Activated T-cell treated with anti-CD3 and anti-CD28 coated beads for 1 hour (primary cell): ENCODE measurements around the gene ERV3-1.
"Not testable (repeated sequence)": the region's sequence is repeated elsewhere in the genome, so short reads cannot be mapped to it uniquely, and the experiment has no call there.

ENCODE experiments used
- DNase-seq: peaks from one replicate; pipeline ENCODE4 v3.0.0-alpha.2; 2020; ENCODE audit warnings: low read depth

Gene ERV3-1, protein sequence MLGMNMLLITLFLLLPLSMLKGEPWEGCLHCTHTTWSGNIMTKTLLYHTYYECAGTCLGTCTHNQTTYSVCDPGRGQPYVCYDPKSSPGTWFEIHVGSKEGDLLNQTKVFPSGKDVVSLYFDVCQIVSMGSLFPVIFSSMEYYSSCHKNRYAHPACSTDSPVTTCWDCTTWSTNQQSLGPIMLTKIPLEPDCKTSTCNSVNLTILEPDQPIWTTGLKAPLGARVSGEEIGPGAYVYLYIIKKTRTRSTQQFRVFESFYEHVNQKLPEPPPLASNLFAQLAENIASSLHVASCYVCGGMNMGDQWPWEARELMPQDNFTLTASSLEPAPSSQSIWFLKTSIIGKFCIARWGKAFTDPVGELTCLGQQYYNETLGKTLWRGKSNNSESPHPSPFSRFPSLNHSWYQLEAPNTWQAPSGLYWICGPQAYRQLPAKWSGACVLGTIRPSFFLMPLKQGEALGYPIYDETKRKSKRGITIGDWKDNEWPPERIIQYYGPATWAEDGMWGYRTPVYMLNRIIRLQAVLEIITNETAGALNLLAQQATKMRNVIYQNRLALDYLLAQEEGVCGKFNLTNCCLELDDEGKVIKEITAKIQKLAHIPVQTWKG

DNA sequence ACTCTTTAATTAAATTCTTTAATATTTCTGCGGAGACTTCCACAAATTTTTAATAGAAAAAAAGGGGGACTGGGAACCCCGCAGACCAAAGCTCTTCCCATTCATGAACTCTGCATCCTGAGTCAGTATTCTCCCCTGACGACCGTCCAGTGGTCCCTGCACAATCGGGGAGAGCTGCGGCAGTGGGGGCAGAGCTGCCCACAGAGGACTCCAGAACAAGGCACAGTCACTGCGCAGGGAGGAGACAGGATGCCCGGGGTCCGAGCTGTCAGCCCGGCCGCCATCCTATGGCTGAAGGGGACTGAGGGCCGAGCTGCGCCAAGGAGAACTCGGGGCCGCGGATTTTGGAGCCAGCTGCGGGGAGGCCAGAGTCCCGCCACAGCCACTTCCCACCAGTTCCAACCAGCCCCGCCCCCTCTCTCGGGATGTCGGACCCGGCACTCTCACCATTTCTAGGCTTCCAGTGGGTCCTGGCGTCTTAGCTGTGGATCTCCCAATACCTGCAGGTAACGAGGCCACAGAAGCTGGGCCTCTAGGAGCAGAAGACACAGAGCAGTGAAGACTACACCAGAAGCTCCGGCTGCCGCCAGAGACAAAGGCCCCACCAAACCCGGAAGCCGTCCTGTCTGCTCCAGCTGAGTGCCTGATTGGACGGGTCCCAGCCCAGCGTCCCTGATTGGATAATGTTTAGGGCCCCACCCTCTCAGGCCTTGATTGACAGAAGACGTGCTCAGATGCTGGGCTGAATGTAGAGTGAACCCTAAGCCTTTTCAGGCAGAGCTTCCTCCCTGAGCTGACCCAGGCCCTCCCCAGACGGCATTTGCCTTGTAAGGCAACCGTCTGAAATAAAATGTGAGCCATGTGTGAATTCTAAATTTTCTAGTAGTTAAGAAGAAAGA is at the start of gene ERV3-1:
TSS of gene ERV3-1 (minus strand) at position 594 of the 899 bp plus-strand sequence. CDS start 13,661 bp downstream, outside the sequence.
- DNase-seq, result peak; percentile 85

DNA sequence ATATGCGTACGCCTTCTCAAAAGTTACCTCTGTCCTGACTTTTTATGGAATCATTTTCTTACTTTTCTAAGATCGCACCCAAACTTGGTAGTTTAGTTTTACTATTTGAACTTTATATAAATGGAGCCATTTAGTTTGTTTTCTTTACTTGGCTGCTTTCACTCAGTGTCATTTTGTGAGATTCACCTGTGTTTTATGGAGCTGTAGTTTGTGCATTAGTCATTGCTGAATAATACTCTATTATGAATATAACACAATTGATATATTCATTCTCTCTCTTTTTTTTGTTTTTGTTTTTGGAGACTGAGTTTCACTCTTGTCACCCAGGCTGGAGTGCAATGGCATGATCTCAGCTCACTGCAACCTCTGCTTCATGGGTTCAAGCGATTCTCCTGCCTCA is 49.3 kb upstream of the ERV3-1 start:
- DNase-seq, result not testable (repeated sequence)

DNA sequence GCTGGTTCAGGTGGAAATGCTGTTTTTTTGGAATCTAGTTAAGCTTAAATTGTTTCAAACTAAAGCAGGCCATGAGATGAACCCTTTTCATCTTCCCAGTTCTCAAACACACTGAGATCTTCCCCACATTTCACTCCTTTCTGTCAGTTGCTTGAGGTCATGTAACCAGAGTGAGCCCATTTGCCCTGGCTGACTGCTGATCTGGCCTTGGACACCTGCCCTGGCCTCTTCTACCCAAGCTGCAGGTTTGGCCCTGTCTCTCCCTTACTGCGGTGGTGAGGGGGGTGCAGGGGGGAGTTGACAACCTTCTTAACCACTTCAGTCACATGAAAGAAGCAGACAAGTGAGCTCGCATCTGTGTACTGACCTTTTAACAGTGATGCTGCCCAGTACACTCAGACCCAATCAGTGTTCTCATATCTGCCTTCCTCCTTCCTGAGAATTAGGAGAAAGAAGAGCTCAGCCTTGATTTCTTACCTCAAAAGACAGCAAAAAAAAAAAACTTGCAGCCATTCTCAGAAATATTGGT is 48.0 kb upstream of the ERV3-1 start:
- not testable (repeated sequence) for DNase-seq

DNA sequence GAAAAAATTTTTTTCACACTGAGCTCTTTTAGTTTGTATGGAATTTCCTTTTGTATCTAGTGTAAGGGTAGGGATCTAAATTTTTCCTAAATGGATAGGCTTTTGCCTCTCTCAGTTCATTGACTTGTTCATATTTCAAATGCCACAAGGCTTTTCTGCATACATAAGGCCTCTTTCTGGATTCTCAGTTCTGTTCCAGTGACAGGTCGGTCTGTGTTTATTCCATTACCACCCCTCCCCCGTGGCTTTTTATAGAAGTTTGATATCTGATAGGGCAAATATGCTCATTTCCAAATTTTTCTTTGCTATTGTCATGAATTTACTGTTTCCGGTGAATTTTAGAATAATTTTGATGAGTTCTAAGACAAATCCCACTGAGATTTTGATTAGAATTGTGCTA is 45.2 kb upstream of the ERV3-1 start:
- not testable (repeated sequence) for DNase-seq

DNA sequence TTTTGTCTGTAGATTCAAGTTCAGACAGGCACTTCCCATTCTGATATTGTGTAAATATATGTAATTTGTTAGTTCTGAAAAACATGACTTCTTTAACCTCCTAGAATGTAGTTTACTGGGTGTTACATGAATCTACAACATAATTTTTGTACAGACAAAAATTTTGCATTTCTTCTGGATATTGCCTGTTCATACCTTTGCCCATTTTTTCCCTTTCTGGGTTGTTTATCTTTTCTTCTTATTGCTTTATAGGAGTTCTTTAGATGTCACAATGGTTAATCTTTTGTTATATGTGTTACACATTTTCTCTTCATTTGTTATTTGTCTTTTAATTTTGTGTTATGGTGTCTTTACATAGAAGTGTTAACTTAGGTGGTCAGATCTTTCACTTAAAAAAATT is 44.7 kb upstream of the ERV3-1 start:
- DNase-seq, result not testable (repeated sequence)

DNA sequence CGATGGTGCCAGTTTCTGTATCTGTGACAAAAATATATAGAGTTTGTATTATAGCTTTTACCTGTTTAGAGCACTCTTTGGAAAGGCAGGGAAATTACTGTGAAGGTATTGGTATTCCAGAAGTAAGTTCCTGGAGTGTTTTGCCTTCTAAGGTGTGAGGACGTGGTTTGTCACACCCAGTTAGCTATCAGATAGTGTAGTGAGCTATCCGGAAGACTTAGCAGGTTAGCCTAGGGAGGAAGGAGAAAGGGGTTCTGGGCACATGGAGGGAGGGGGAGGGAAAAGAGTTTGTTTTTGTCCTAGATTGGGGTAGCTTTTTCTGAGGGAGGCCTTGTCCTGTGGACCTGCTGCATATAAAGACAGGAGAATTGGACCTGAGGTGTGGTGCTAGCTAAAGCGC is 39.8 kb upstream of the ERV3-1 start:
- not testable (repeated sequence) for DNase-seq

DNA sequence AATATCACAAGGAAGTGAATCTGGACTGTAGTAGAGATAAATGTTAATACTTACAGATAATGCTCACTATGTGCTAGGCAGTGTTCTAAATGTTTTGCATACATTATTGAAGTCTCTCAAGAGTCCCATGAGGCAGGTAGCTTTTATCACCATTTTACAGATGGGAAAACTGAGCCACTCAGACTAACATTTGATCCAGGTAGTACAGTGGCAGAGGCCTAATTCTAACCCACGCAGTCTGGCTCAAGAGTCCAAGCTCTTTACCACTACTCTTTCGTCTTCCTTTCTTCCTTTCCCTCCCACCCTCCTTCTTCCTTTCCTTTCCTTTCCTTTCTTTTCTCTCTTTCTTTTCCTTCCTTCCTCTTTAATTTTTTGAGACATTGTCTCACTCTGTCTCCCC is 39.1 kb upstream of the ERV3-1 start:
- DNase-seq, result not testable (repeated sequence)

DNA sequence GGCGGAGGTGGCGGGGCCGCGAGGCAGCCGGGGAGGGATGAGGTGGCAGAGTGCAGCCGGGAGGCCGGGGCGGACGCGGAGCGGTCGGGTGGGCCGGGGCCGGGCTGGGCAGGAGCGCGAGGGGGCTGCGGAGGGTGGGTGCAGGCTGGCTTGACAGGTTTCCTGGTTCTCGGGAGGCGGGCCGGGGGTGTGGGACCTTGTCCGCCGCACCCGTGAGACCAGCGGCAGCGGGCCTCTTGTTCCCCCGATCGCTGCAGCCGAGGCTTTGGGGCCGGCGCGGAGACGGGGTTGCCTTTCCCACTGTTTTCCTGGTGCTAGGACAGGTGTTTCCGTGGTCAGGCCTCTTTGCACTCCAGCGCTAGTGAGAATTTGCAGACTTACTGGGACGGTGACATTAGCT is 32.3 kb upstream of the ERV3-1 start:
- not testable (repeated sequence) for DNase-seq

DNA sequence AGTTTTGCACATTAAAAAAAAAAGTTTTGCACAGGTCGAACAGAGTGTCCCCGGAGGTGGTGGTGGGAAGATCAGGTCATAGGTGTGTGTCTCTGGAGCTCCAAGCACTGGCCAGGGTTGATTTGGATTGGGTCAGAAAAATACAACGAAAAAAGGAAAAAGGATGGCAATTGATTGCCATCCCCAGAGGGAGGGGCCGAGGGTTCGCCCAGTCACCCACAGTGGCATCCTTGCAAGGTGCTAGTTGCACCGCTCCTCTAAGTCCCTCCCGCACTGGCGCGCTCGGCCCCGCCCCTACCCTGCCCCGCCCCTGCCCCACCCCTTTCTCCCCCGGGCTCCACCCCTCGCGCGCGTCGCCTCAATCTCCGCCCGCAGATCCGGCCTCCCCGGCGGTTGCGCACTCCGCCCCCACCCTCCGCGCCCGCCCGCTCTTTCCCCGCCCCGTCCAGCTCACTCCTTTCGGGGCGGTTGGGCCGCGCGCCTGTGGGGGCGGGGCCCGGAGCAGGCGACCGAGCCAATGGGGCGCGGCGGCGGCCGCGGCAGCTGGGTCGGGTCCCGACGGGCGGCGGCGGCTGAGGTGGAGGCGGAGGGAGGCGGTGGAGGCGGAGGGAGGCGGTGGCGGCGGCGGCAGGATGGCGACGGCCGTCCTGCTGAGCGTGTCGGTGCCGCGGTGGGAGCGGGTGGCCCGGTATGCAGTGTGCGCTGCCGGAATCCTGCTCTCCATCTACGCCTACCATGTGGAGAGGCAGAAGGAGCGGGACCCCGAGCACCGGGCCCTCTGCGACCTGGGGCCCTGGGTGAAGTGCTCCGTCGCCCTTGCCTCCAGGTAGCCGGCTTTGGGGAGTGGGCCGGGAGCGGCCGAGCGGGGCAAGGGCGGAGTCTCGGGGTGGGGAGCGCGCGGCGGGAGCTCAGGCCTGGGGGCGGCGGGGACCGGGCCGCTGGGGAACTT is 31.5 kb upstream of the ERV3-1 start:
- DNase-seq, result peak; percentile 91

DNA sequence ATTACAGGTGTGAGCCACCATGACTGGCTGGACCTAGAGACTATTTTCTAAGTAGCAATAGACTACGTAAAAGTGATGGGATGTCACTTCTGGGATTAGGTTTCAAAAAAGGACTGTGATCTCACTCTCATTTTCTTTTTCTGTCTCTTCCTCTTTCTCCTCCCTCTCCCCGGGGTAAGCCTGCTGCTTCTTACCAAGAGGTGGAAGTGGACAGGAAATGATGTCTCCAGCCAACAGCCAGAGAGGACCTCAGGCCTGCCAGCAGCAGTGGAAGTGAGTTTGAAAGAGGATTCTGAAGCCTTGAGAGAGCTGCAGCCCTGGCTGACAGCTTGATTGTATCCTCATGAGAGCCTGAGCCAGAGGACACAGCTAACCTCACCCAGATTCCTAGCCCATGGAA is 30.0 kb upstream of the ERV3-1 start:
- not testable (repeated sequence) for DNase-seq

DNA sequence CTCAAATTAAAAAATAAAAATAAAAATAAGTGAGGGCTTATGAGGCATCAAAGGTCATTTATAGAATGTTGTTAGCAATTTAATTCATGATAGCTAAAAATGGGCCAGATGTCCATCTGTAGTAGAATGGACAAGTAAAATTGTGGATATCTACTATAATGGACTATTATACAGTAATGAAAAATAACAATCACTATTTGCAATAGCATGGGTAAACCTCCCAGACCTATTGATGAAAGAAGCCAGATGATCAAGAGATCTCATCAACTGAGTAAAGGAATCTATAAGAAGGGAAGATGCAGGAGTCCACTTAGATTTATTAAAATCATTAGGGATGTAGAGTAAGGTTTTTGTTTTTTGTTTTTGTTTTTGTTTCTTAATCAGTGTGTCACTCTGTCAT is 29.0 kb upstream of the ERV3-1 start:
- DNase-seq, result not testable (repeated sequence)

DNA sequence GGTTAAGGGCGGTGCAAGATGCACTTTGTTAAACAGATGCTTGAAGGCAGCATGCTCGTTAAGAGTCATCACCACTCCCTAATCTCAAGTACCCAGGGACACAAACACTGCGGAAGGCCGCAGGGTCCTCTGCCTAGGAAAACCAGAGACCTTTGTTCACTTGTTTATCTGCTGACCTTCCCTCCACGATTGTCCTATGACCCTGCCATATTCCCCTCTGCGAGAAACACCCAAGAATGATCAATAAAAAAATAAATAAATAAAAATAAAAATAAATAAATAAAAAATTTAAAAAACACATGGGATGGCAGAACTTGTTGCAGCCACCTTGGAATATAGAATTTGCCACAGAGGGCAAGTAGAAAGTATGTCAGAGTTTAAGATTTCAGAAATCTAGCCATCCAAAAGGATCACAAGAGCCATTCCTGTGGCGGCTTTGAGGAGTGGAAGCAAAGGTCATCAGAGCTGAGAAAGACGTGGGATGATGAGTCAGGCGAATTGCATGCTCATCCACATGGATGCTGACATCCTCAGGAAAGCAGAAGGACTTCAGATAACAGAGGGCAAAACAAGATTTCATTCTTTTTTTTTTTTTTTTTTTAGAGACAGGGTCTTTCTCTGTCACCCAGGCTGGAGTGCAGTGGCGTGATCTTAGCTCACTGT is 27.8 kb upstream of the ERV3-1 start:
- DNase-seq, result not testable (repeated sequence)

DNA sequence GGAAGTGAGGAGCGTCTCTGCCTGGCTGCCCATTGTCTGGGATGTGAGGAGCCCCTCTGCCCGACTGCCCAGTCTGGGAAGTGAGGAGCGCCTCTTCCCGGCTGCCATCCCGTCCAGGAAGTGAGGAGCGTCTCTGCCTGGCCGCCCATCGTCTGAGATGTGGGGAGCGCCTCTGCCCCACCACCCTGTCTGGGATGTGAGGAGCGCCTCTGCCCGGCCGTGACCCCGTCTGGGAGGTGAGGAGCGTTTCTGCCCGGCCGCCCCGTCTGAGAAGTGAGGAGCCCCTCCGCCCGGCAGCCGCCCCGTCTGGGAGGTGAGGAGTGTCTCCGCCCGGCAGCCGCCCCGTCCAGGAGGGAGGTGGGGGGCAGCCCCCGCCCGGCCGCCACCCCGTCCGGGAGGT is 26.9 kb upstream of the ERV3-1 start:
- not testable (repeated sequence) for DNase-seq

DNA sequence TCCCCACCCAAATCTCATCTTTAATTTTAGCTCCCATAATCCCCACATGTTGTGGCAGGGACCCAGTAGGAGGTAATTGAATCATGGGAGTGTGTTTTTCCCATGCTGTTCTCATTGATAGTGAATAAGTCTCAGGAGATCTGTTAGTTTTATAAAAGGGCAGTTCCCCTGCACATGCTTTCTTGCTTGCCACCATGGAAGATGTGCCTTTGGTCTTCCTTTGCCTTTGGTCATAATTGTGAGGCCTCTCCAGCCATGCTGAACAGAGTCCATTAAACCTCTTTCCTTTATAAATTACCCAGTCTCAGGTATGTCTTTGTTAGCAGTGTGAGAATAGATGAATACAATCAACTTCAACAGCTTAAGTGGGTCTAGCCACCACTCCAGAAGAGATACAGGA is 18.5 kb upstream of the ERV3-1 start:
- DNase-seq, result not testable (repeated sequence)

DNA sequence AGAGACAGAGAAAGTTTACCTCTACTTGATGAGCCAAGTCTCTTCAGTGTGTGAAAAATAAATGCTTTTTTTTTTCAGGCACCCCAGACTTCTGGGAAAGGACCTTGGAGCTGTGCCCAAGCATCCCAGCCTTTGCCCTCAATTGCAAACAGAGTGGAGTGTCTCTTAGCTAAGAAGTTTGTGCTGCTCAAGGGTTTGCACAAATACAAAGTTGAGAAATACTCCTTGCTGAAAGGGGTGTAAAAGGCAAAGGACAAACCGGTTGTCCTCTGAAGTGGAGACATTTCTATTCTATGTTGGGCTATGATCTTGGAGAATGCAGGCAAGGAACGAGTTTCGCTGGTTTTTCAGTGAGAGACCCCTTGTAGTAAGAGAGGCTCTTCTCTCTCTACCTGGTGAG is 14.5 kb upstream of the ERV3-1 start:
- DNase-seq, result not testable (repeated sequence)

DNA sequence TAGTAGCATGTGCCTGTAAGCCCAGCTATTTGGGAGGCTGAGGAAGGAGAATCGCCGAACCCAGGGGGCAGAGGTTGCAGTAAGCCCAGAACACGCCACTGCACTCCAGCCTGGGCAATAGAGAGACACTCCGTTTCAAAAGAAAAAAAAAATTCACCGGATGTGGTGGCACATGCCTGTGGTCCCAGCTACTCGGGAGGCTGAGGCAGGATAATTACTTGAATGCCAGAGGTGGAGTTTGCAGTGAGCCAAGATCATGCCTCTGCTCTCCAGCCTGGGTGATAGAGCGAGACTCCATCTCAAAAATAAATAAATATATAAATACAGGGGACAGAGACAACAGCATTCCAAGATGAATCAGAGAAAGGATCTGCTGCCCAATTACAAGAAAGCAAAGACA is 3.4 kb upstream of the ERV3-1 start:
- not testable (repeated sequence) for DNase-seq

DNA sequence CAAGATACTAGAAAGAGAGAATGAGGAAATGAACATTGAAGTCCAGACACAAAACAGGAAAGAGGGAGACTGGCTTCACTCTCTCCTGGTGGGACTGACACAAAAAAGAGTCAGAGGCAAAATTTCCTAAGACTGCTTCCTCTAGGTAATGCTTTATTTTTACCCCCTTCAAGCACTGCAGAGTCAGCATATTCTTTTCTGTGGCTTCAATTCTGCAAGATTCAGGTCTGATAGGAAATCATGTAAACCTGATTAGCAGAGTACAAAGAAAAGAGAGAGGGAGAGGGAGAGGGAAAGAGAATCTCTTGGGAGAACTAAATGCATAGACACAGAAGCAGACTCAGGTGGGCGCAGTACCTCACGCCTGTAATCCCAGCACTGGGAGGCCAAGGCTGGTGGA is 2.9 kb upstream of the ERV3-1 start:
- DNase-seq, result not testable (repeated sequence)

DNA sequence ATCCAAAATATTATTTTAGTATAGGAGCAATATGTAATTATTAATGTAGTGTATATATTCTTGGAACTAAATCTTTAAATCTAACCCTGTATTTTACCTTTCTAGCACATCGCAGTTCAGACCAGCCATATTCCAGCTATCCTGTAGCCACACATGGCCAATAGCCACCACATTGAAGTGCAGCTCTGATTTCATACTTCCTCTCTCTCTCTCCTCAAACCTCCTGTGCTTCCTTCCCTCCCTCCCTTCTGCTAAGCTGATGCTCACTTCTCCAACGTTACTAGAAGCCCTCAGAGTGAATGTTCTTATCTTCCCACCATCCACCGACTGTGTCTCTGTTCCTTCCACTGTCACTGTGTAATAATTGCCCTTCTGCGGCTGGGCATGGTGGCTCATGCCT is 549 bp upstream of the ERV3-1 start:
- DNase-seq, result not testable (repeated sequence)

DNA sequence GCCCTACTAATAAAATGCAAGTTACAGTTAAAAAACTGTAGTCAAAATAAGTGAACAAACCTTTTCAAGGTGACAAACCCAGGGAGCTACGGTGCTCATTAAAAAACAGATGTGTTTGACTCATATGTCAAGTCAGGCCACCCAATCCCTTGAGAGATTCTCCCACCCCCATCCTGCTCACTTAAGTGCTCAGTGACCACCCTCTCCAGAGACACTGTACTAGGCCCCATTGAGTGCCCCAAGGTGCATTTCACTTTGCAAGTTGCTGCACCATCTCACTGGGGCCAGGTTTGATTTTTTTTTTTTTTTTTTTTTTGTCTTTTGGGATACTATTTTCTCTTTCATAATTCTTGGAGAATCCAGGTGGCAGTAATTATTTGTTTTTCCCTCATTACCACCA is 1.9 kb downstream of the ERV3-1 start:
- DNase-seq, result no peak

DNA sequence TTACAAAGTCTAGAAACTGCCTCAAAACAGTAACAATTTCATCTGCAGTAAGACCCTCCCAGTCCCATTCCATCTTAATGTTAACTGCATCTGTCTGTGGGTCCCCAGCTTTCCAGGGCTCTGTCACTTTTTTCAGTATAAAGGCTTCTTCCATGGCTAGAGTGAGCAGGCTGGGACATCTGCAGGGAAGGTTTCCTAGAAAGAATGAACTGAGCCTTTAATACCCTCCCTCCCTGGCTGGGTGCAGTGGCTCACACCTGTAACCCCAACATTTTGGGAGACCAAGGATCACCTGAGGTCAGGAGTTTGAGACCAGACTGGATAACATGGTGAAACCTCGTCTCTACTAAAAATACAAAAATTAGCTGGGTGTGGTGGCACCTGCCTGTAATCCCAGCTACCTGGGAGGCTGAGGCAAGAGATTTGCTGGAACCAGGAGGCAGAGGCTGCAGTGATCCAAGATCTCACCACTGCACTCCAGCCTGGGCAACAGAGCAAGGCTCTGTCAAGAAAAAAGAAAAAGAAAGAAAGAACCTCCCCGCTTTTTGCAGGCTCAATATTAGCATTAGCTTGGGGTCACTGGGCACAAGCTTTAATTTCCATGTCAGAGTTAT is 3.4 kb downstream of the ERV3-1 start:
- DNase-seq, result no peak
